SK-N-MC (cell line): Measurements from ENCODE around the gene NR2F2.

Source experiments
- EZH2 ChIP-seq: fragments of 200-600 bp; sonication (generic); IDR thresholded peaks from one replicate; pipeline ENCODE4 v1.6.1; 2017; ENCODE audit warnings: antibody characterized with exemption
- POLR2AphosphoS5 ChIP-seq: IDR thresholded peaks from 2 replicates; pipeline ENCODE4 v1.6.1; 2012; ENCODE audit warnings: mild to moderate bottlenecking, low read depth, low read length, borderline replicate concordance

DNA sequence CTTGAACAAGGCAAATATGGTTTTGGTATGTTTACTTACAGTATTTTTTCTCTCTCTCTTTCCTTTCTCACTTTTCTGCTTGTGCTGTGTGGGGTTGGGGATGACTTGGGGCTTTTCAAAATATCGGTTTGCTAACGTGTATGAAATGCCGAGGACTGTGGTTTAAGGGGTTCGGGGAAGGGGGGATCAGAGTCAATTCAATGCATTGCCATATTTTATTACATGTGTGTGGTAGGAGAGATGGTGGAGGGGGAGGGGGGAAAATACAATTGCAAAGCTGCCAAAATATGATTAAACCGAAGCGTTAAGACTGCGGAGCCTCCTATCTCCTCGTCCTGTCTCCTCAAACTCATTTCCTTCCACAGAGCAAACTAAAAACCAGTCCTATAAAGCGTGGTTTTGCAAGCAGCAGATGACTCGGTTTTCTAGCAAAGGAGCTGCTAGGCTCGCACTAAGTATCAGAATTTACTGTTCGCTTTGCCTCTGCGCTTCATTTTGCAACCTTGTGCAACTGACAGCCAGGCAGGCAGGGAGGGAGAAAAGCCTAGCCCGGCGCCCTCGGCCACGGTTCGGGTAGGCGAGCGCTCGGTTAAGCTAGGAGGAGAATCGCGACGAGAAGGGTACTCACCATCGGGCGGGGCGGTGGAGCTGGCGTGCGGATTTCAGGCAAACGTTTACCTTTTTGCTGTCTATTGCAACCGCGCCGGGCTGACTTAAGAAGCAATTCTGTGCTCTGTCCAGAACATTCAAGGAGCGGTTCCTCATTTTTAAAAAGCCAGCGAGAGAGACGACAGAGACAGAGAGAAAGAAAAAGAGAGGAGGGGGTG lies 4.0 kb upstream of the NR2F2 start:
- no peak for TF ChIP-seq EZH2
- TF ChIP-seq POLR2AphosphoS5 = no peak
